ENCODE measurements around the gene ITGA1. TPM values are rescaled to one million over a fixed set of nuclear protein-coding genes. Genes with fewer than 3 reads are reported as not detected.

The ITGA1 gene
- total RNA-seq, 2 experiments from 2014 or later = not detected

GRCh38 chr5:52920929-52921328, 133.2 kb downstream of the ITGA1 start:
- ChIA-PET POLR2A (no interaction called here), CTCF (ENCODE audit: unreplicated experiment) (no interaction called here)
- no peaks in the 10 kb centered on the region for H3K79me2 ChIP-seq (ENCODE audit: insufficient read depth, low read depth, low read length)

DNA sequence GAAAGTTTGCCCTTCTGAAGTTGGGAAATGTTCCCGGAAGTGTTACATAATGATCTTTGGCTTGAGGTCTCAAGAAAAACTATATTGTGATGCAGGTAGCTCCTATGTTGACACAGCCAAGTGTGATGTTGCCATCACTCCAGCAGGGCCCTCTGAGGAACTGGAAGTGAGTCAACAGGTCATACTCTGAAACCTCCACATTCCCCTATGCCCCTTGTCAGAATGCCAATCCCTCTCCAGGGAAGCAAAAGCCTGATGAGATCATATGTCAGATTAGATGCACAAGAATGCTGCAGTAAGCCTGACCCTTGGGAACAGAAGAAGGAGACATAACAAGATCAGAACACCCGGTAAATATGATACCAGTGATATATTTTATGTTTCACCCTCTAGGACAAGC, 134.7 kb downstream of the ITGA1 start:
- H3K9me2 ChIP-seq (ENCODE audit: insufficient read depth, low read length) = no peaks in the 10 kb centered on the region
- no peaks in the 10 kb centered on the region for H3K36me3 ChIP-seq (ENCODE audit: insufficient read depth, low read length)
- no peaks in the 10 kb centered on the region for H4K20me1 ChIP-seq (ENCODE audit: insufficient read depth, low read length)
- DNase-seq (ENCODE audit: low spot score) = no peak
- H3K4me1 ChIP-seq (ENCODE audit: insufficient read depth, low read length, poor library complexity, severe bottlenecking) = no peaks in the 10 kb centered on the region
- no peak overlapping the region for H3K4me3 ChIP-seq (ENCODE audit: low read depth, low read length, poor library complexity, severe bottlenecking)
- H3K9me3 ChIP-seq (ENCODE audit: low read length) = no peaks in the 10 kb centered on the region
- TF ChIP-seq EZH2phosphoT487 (IDR thresholded peaks at IDR 0.05; ENCODE audit: borderline replicate concordance, low read depth, low read length) = no peak
- TF ChIP-seq, protein P1, sequence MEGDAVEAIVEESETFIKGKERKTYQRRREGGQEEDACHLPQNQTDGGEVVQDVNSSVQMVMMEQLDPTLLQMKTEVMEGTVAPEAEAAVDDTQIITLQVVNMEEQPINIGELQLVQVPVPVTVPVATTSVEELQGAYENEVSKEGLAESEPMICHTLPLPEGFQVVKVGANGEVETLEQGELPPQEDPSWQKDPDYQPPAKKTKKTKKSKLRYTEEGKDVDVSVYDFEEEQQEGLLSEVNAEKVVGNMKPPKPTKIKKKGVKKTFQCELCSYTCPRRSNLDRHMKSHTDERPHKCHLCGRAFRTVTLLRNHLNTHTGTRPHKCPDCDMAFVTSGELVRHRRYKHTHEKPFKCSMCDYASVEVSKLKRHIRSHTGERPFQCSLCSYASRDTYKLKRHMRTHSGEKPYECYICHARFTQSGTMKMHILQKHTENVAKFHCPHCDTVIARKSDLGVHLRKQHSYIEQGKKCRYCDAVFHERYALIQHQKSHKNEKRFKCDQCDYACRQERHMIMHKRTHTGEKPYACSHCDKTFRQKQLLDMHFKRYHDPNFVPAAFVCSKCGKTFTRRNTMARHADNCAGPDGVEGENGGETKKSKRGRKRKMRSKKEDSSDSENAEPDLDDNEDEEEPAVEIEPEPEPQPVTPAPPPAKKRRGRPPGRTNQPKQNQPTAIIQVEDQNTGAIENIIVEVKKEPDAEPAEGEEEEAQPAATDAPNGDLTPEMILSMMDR (conservative IDR thresholded peaks at IDR 0.05; ENCODE audit: low read length) = no peak
- ChIA-PET POLR2A (interaction anchor here (0.9 to 1.0 kb wide), 2 partner anchors 13 to 15 kb away, joined by 3 read pairs; no protein-coding TSS in a partner anchor), CTCF (ENCODE audit: unreplicated experiment) (no interaction called here)
- H3K4me2 ChIP-seq (ENCODE audit: low read length) = no peak overlapping the region
- no peak overlapping the region for H3K27ac ChIP-seq (ENCODE audit: low read depth, low read length, poor library complexity, severe bottlenecking)
- BruUV-seq (replicated peaks) = no TSS peak
- no peak overlapping the region for H2AFZ ChIP-seq (ENCODE audit: low read length)
- H3K79me2 ChIP-seq (ENCODE audit: insufficient read depth, low read depth, low read length) = no peaks in the 10 kb centered on the region
- intact Hi-C loops (cut with micrococcal nuclease; ENCODE audit: unreplicated experiment) = no loop called here

More at GRCh38 chr5:52920929-52921328, 133.2 kb downstream of the ITGA1 start:
- TF ChIP-seq EZH2phosphoT487 (IDR thresholded peaks at IDR 0.05; ENCODE audit: borderline replicate concordance, low read depth, low read length) = no peak
- TF ChIP-seq, protein P1 (conservative IDR thresholded peaks at IDR 0.05; ENCODE audit: low read length) = no peak
- no peaks in the 10 kb centered on the region for H3K9me2 ChIP-seq (ENCODE audit: insufficient read depth, low read length)
- H4K20me1 ChIP-seq (ENCODE audit: insufficient read depth, low read length) = no peaks in the 10 kb centered on the region
- intact Hi-C loops (cut with micrococcal nuclease; ENCODE audit: unreplicated experiment) = no loop called here
- no peaks in the 10 kb centered on the region for H3K36me3 ChIP-seq (ENCODE audit: insufficient read depth, low read length)
- no peak for DNase-seq (ENCODE audit: low spot score)
- H2AFZ ChIP-seq (ENCODE audit: low read length) = no peak overlapping the region
- BruUV-seq (replicated peaks) = no TSS peak
- no peak overlapping the region for H3K4me2 ChIP-seq (ENCODE audit: low read length)
- H3K4me1 ChIP-seq (ENCODE audit: insufficient read depth, low read length, poor library complexity, severe bottlenecking) = no peaks in the 10 kb centered on the region
- no peak overlapping the region for H3K27ac ChIP-seq (ENCODE audit: low read depth, low read length, poor library complexity, severe bottlenecking)
- H3K4me3 ChIP-seq (ENCODE audit: low read depth, low read length, poor library complexity, severe bottlenecking) = no peak overlapping the region
- no peaks in the 10 kb centered on the region for H3K9me3 ChIP-seq (ENCODE audit: low read length)

DNA sequence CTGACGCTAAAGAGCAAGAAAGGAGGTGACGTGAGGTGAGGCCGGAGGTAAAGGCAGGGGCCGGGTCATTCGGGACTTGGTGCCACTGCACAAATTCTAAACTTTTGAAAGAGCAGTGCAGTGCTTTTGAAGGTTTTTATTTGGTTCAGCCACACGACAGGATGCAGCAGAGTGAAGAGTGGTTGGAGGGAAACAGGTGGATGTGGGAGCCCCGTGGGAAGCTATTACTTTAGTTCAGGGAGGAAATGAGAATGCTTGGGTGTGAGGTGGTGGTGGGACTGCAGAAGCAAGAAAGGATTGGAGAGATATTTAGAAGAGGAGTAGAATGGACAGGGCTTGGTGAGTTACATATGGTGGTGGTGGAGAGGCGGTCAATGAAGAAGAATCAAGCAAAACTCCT, 136.7 kb downstream of the ITGA1 start:
- no peaks in the 10 kb centered on the region for H3K4me1 ChIP-seq (ENCODE audit: insufficient read depth, low read length, poor library complexity, severe bottlenecking)

More for the DNA sequence above, 136.7 kb downstream of the ITGA1 start:
- Histone ChIP-seq H3K27ac (ENCODE audit: low read depth, low read length, poor library complexity, severe bottlenecking) (no peak overlapping the region), H3K9me2 (ENCODE audit: insufficient read depth, low read length) (no peaks in the 10 kb centered on the region), H3K4me3 (ENCODE audit: low read depth, low read length, poor library complexity, severe bottlenecking) (no peak overlapping the region), H2AFZ (ENCODE audit: low read length) (no peak overlapping the region), H3K9me3 (ENCODE audit: low read length) (no peaks in the 10 kb centered on the region), H3K4me2 (ENCODE audit: low read length) (no peak overlapping the region), H3K79me2 (ENCODE audit: insufficient read depth, low read depth, low read length) (no peaks in the 10 kb centered on the region), H3K36me3 (ENCODE audit: insufficient read depth, low read length) (no peaks in the 10 kb centered on the region), H4K20me1 (ENCODE audit: insufficient read depth, low read length) (no peaks in the 10 kb centered on the region)
- TF ChIP-seq, protein P1 (conservative IDR thresholded peaks at IDR 0.05; ENCODE audit: low read length) = no peak
- TF ChIP-seq EZH2phosphoT487 (IDR thresholded peaks at IDR 0.05; ENCODE audit: borderline replicate concordance, low read depth, low read length) = no peak
- no peak for DNase-seq (ENCODE audit: low spot score)
- BruUV-seq (replicated peaks) = no TSS peak
- CTCF ChIA-PET (ENCODE audit: unreplicated experiment) = no interaction called here
- intact Hi-C loops (cut with micrococcal nuclease; ENCODE audit: unreplicated experiment) = no loop called here
- POLR2A ChIA-PET = no interaction called here

Measured in OCI-LY7 (cell line).